Activated naive CD4-positive, alpha-beta T cell treated with anti-CD3 and anti-CD28 coated beads for 36 hours (primary cell): ENCODE measurements around the gene SHQ1. TPM values are rescaled to one million over a fixed set of nuclear protein-coding genes. Genes with fewer than 3 reads are reported as not detected.

ENCODE experiments used
- CTCF ChIA-PET: fragments of 350-600 bp; sonication (Branson Sonifier 250); formaldehyde crosslinking; loops from one replicate; lab custom pipeline; 2021; ENCODE audit warnings: antibody characterized with exemption; lab: Charles Lee
- DNase-seq: peaks from one replicate; pipeline ENCODE4 v3.0.0-alpha.2; 2020
- H3K27ac Mint-ChIP-seq: one replicate; pipeline ENCODE4 v1.8.0; 2021; ENCODE audit warnings: mild to moderate bottlenecking, mixed read lengths
- H3K27me3 Mint-ChIP-seq: one replicate; pipeline ENCODE4 v1.8.0; 2021; ENCODE audit warnings: low read depth, mixed read lengths
- H3K36me3 Mint-ChIP-seq: one replicate; pipeline ENCODE4 v1.8.0; 2021; ENCODE audit warnings: low read depth, mixed read lengths
- H3K4me1 Mint-ChIP-seq: one replicate; pipeline ENCODE4 v1.8.0; 2021; ENCODE audit warnings: low read depth, mixed read lengths
- H3K4me3 Mint-ChIP-seq: one replicate; pipeline ENCODE4 v1.8.0; 2021; ENCODE audit warnings: mild to moderate bottlenecking, moderate library complexity, mixed read lengths
- H3K9me3 Mint-ChIP-seq: one replicate; pipeline ENCODE4 v1.8.0; 2021; ENCODE audit warnings: mixed read lengths
- intact Hi-C: fragments of 100-400 bp; cut with micrococcal nuclease; formaldehyde crosslinking; loops from one replicate; pipeline ENCODE4 v1.15.1; 2023
- total RNA-seq, 2 experiments: library from RNA; stranded (reverse); gene quantifications; one replicate each; pipeline ENCODE4 v1.2.3, GENCODE V29; 2021

SHQ1 gene
- total RNA-seq, 2 experiments from 2014 or later, result 19.9 to 20.5 TPM

DNA sequence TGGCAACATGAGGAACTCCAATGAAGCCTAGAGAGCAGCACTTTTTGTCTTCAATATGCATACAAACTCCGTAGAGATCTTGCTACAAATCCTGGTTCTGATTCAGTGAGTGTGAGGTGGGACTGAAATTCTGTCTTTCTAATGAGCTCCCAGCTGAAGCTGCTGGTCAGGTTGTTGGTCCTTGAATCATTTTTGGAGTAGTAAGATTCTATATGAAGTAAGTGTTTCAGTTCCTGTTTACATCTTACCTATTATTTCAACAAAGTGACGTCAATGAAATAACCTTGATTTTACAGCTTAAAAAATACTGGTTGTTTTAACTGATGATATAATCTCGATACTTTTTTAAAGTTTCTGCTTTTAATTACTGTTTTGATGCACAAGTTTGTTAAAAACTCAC, 33.9 kb downstream of the SHQ1 start:
- peaks cover 29% of the 10 kb centered on the region for H3K36me3 Mint-ChIP-seq
- no peaks in the 10 kb centered on the region for H3K9me3 Mint-ChIP-seq
- no peak overlapping the region for H3K4me3 Mint-ChIP-seq
- no peak overlapping the region for H3K27ac Mint-ChIP-seq
- intact Hi-C loops, result no loop called here
- H3K4me1 Mint-ChIP-seq, result peaks cover 19% of the 10 kb centered on the region
- H3K27me3 Mint-ChIP-seq, result no peaks in the 10 kb centered on the region
- no peak for DNase-seq
- CTCF ChIA-PET, result interaction anchor here (0.6 to 1.7 kb wide), 3 partner anchors 22 to 149 kb away, joined by 3 to 5 read pairs (median 3); no protein-coding TSS in a partner anchor

DNA sequence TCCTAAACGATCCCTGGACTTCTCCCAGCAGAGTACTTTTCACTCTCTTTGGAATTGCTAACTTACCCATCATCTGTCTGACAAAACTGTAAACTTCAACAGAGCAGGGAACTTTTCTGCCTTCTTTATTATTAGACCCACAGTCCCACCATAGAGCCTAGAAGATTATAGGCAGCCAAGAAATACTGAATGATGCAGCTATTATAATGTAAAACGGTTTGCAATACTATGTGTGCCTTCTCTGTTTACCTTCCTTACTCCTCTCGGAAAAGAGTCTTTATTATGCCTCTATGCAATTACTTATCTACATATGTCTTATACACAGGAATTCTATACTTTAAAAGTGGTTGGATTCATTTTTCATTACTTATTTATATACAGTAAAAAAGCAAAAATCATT, 36.0 kb downstream of the SHQ1 start:
- intact Hi-C loops, result no loop called here
- H3K9me3 Mint-ChIP-seq, result no peaks in the 10 kb centered on the region
- H3K36me3 Mint-ChIP-seq, result peaks cover 35% of the 10 kb centered on the region
- no peak for DNase-seq
- H3K4me1 Mint-ChIP-seq, result peaks cover 6% of the 10 kb centered on the region
- no peaks in the 10 kb centered on the region for H3K27me3 Mint-ChIP-seq
- no peak overlapping the region for H3K27ac Mint-ChIP-seq
- no peak overlapping the region for H3K4me3 Mint-ChIP-seq
- CTCF ChIA-PET, result interaction anchor here (1.0 to 1.5 kb wide), 2 partner anchors 11 to 147 kb away, joined by 3 to 6 read pairs; no protein-coding TSS in a partner anchor

DNA sequence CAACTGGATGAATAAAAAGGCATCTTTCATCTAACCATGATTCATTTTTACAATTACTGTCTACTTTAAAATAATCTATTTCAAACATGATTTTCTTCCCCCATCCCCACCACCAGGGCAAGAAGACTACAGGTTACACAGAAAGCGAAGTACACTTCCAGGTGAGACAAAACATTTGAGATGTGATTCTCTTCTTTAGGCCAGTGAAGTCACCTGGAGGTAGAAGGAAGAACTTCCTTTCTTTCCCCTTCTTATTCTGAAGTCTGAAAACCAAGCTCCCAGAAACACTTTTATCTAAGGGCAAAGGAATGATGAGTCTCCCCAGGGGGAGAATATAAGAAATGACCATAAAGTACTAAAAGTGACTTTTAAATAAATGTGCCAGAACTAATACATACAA, 36.7 kb downstream of the SHQ1 start:
- CTCF ChIA-PET, result interaction anchor here (1.1 to 1.5 kb wide), 2 partner anchors 11 to 146 kb away, joined by 3 to 6 read pairs; no protein-coding TSS in a partner anchor
- H3K9me3 Mint-ChIP-seq, result no peaks in the 10 kb centered on the region
- H3K27me3 Mint-ChIP-seq, result no peaks in the 10 kb centered on the region
- peaks cover 31% of the 10 kb centered on the region for H3K36me3 Mint-ChIP-seq
- H3K27ac Mint-ChIP-seq, result no peak overlapping the region
- peaks cover 2% of the 10 kb centered on the region for H3K4me1 Mint-ChIP-seq
- no peak overlapping the region for H3K4me3 Mint-ChIP-seq
- DNase-seq, result no peak
- intact Hi-C loops, result no loop called here

DNA sequence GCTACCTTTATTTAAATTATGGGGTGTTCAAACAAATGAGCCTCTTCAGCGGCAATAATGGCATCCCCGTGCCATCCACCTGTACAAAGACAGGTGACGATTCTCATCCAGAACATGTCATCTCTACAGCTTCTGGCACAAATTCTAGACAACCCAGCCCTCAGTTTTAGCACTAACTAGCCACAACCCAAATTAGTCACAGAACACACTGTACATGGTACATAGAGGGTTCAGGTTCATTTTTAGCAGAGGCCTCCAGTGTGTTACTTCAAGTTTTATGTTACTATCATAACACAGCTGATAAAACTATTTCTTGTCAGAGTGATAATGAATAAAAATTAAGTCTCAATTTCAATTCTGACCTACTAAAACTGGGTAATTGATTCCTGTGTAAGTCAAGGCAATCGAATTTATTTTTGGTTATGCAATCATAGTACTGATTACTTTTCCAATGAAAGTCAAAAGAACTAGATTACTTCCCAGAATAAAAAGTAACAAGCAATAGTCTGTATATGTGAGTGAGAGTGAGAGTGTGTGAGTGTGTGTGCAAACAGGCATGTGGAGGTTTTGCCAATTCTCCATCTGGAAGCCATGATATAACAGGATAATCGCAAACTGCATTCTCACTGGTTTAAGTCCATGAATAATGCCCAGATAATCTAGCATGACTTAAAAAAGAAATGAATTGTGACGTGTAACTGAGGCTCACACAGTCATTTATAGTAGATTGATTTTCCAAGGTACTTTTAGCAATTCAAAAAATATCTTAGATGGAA, 37.4 kb downstream of the SHQ1 start:
- H3K27ac Mint-ChIP-seq, result no peak overlapping the region
- DNase-seq, result no peak
- H3K4me1 Mint-ChIP-seq, result peaks cover 2% of the 10 kb centered on the region
- CTCF ChIA-PET, result interaction anchor here (1.1 kb wide), 1 partner anchor 145 kb away, joined by 3 read pairs; no protein-coding TSS in a partner anchor
- H3K4me3 Mint-ChIP-seq, result no peak overlapping the region
- intact Hi-C loops, result no loop called here
- H3K36me3 Mint-ChIP-seq, result peaks cover 31% of the 10 kb centered on the region
- H3K27me3 Mint-ChIP-seq, result no peaks in the 10 kb centered on the region
- H3K9me3 Mint-ChIP-seq, result no peaks in the 10 kb centered on the region

DNA sequence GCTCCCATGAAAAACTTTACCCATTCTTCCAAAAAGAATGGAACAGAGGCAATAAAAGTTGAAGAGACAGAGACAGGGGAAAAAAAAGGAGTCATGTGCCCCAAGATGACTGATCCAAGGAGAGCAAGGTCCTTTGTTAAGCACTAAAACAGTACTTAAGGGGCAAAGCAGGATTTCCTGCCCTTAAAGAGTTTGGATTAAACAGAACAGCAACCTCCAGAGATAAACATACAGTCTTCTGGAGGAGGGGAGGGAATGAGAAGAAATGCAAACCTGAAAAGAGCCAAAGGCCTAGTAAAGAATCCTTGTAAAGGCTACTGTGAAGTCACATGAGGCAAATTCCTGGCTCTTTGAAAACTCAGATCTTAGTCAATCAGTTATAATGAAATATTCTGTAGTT, 38.2 kb downstream of the SHQ1 start:
- intact Hi-C loops, result no loop called here
- CTCF ChIA-PET, result no interaction called here
- no peaks in the 10 kb centered on the region for H3K27me3 Mint-ChIP-seq
- peaks cover 27% of the 10 kb centered on the region for H3K36me3 Mint-ChIP-seq
- DNase-seq, result no peak
- H3K4me3 Mint-ChIP-seq, result no peak overlapping the region
- no peak overlapping the region for H3K27ac Mint-ChIP-seq
- H3K9me3 Mint-ChIP-seq, result no peaks in the 10 kb centered on the region
- H3K4me1 Mint-ChIP-seq, result peaks cover 2% of the 10 kb centered on the region

DNA sequence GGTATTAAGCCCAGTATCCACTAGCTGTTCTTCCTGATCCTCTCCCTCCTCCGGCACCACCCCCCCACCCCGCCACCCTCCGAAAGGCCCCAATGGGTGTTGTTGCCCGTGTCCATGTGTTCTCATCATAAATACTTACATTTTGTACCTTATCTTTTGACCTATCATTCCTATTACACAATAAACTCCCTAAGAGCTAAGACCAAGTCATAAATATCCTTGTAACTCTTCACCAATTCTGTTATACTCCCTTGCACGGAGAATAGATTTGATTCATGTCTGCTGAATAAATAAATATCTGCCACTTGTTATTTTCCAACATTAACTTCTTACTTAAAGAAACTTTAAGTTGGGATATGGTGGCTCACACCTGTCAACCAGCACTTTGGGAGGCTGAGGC, 43.9 kb downstream of the SHQ1 start:
- peaks cover 24% of the 10 kb centered on the region for H3K4me1 Mint-ChIP-seq
- peaks cover 14% of the 10 kb centered on the region for H3K36me3 Mint-ChIP-seq
- no peak for DNase-seq
- no peaks in the 10 kb centered on the region for H3K9me3 Mint-ChIP-seq
- CTCF ChIA-PET, result no interaction called here
- H3K27me3 Mint-ChIP-seq, result no peaks in the 10 kb centered on the region
- no peak overlapping the region for H3K27ac Mint-ChIP-seq
- intact Hi-C loops, result loop anchor here (5.0 kb wide), 1 partner anchor 67 kb away; no protein-coding TSS in a partner anchor
- H3K4me3 Mint-ChIP-seq, result no peak overlapping the region

DNA sequence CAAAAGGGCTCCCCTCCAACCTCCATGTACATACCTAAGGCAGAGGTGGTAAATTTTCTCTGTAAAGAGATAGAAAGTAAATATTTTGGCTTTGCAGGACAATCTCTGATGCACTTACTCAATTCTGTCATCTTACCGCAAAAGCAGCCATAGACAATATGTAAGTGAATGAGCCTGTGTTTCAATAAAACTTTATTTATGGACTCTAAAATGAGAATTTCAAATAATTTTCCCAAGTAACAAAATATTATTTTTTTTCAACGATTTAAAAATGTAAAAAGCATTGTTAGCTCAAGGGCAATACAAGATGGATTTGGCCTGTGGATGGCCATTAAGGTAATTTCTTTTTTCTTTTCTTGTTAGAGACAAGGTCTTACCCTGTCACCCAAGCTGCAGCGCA, 44.7 kb downstream of the SHQ1 start:
- Mint-ChIP-seq H3K9me3 (no peaks in the 10 kb centered on the region), H3K4me1 (peaks cover 26% of the 10 kb centered on the region), H3K27me3 (no peaks in the 10 kb centered on the region), H3K36me3 (peaks cover 13% of the 10 kb centered on the region), H3K27ac (no peak overlapping the region), H3K4me3 (no peak overlapping the region)
- intact Hi-C loops, result loop anchor here (5.0 kb wide), 1 partner anchor 66 kb away; no protein-coding TSS in a partner anchor
- CTCF ChIA-PET, result interaction anchor here (1.0 to 1.2 kb wide), 3 partner anchors 13 to 138 kb away, joined by 3 to 4 read pairs (median 3); no protein-coding TSS in a partner anchor
- no peak for DNase-seq

DNA sequence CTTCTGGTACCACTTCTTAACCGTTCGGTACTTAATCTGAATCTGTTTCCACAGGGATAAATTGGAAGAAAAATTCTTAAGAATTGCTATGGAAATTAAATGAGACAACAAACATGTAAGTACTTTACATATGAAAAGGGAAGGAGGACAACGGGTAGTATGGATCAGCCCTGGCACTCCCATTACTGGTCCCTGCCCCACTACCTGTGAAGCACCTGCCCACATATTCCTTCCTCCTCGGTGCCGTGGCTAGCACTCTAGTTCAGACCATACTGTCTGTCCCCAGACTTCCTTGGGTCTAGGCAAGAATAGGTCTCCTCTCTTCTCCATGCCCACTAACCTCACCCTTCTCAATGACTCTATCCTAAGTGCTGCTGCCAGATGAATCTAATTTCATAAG, 46.2 kb downstream of the SHQ1 start:
- H3K27ac Mint-ChIP-seq, result no peak overlapping the region
- intact Hi-C loops, result loop anchor here (5.0 kb wide), 1 partner anchor 65 kb away; no protein-coding TSS in a partner anchor
- peaks cover 26% of the 10 kb centered on the region for H3K4me1 Mint-ChIP-seq
- H3K27me3 Mint-ChIP-seq, result no peaks in the 10 kb centered on the region
- no peaks in the 10 kb centered on the region for H3K9me3 Mint-ChIP-seq
- no peak overlapping the region for H3K4me3 Mint-ChIP-seq
- H3K36me3 Mint-ChIP-seq, result peaks cover 20% of the 10 kb centered on the region
- DNase-seq, result no peak
- CTCF ChIA-PET, result no interaction called here

DNA sequence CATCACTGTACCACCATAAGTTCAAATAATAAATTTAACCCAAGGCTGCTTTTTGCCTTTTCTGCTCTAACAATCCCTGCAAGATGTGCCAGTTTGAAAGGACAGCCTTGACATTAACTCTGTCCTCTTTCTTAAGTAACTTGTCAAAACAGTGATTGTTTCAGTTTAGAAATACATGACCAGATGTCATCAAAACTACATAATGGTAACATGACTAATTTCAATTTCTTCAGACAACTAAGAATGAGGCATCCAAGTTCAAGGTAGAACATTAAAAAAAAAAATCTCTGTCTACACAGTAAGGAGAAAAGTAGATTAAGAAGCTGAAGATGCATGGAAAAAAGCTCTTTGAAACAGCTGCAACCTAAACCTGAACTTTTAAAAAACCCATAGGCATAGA, 47.4 kb downstream of the SHQ1 start:
- Mint-ChIP-seq H3K36me3 (peaks cover 26% of the 10 kb centered on the region), H3K4me3 (no peak overlapping the region), H3K27ac (no peak overlapping the region), H3K9me3 (no peaks in the 10 kb centered on the region), H3K4me1 (peaks cover 26% of the 10 kb centered on the region), H3K27me3 (no peaks in the 10 kb centered on the region)
- DNase-seq, result no peak
- CTCF ChIA-PET, result interaction anchor here (1.3 kb wide), 1 partner anchor 135 kb away, joined by 3 read pairs; no protein-coding TSS in a partner anchor
- intact Hi-C loops, result loop anchor here (1.0 to 5.0 kb wide), 3 partner anchors 20 to 64 kb away; no protein-coding TSS in a partner anchor

DNA sequence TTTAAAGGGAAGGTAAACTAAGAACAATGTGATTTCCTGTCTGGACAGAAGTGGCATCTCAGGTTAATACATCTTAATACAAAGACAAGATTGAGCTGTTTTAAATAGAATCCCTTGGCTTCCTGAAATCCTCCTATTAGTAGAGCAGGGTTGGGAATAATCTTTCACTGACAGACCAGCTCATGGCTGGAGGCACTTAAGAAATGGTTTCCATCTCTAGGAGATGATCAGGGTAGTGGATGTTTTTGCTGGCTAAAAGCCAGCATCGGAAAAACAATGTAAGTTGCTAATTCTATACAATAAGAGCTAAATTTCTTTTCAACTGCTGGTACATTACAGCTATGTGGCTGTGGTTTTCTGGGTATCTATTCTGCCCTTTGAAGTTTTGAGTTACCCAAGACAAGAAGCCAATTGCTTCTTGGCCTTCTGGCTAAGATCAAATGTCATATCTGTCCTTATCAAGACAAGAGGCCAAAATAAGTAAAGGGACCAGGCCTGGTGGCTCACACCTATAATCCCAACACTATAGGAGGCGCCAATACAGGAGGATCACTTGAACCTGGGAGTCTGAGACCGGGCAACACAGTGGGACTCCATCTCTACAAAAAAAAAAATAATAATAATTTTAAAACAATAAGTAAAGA, 49.6 kb downstream of the SHQ1 start:
- H3K36me3 Mint-ChIP-seq, result peaks cover 38% of the 10 kb centered on the region
- intact Hi-C loops, result no loop called here
- no peak for DNase-seq
- H3K4me3 Mint-ChIP-seq, result no peak overlapping the region
- no peaks in the 10 kb centered on the region for H3K27me3 Mint-ChIP-seq
- no peaks in the 10 kb centered on the region for H3K9me3 Mint-ChIP-seq
- peaks cover 32% of the 10 kb centered on the region for H3K4me1 Mint-ChIP-seq
- CTCF ChIA-PET, result interaction anchor here (0.9 to 1.6 kb wide), 3 partner anchors 24 to 131 kb away, joined by 3 to 4 read pairs (median 3); no protein-coding TSS in a partner anchor
- H3K27ac Mint-ChIP-seq, result no peak overlapping the region

DNA sequence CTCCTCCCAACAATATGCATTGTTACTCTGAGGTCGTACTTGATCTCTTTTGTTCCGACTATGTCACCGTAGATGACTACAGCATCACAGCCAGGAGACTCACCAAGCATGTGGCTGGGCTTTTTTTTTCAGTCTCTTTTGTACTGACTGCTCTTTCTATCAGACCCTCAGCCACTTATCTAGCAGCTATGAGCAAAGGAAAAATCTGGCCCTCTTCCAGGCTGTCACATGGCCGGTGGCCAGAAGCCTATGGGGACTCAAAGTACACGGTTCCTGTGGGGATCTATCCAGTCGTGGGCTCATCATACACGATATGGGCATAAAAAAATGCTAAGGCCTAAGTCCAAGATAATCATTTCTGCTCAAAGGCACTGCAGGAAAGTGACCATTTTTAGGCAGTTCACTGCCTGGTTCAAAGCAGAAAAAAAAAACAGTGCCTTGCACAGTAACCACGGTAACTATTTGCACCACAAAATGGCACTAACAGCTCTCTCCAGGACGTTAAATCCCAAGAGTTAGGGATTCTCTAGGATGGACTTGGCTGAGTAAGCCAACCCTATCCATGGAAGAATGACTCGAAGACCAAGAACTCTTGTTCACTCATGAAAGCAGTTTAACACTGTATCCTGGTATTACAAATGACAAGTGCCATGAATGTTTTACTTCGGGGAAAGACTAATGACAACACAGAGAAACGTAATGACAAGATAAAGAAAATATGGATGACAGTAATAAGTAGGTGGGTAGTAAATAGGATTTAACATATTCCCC, 50.3 kb downstream of the SHQ1 start:
- no peaks in the 10 kb centered on the region for H3K9me3 Mint-ChIP-seq
- intact Hi-C loops, result no loop called here
- H3K27ac Mint-ChIP-seq, result no peak overlapping the region
- CTCF ChIA-PET, result interaction anchor here (0.9 to 1.6 kb wide), 2 partner anchors 24 to 131 kb away, joined by 3 to 4 read pairs; no protein-coding TSS in a partner anchor
- peaks cover 32% of the 10 kb centered on the region for H3K4me1 Mint-ChIP-seq
- DNase-seq, result no peak
- H3K27me3 Mint-ChIP-seq, result no peaks in the 10 kb centered on the region
- H3K4me3 Mint-ChIP-seq, result no peak overlapping the region
- peaks cover 39% of the 10 kb centered on the region for H3K36me3 Mint-ChIP-seq

DNA sequence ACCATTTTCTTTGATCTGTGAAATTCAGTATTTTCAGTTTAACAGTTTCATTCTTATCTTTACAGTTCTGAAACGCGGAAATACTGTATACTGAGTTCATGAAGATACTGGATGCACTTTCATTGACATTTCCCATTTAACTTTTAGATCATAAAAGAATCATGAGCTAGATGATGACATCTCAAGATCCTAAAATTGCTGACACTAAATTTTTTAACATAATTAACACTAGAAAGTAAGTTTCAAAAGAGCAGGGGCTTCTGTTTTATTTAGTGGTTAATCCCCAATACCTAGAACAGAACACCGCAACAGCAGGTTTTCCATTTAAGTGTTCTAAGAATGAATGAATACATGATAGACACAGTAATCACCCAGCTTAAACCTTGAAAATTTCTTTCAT, 54.2 kb downstream of the SHQ1 start:
- Mint-ChIP-seq H3K4me3 (no peak overlapping the region), H3K9me3 (no peaks in the 10 kb centered on the region), H3K27me3 (no peaks in the 10 kb centered on the region), H3K36me3 (peaks cover 51% of the 10 kb centered on the region), H3K4me1 (peaks cover 23% of the 10 kb centered on the region), H3K27ac (no peak overlapping the region)
- no peak for DNase-seq
- intact Hi-C loops, result no loop called here
- CTCF ChIA-PET, result interaction anchor here (1.2 kb wide), 1 partner anchor 128 kb away, joined by 4 read pairs; no protein-coding TSS in a partner anchor
